Measurements from ENCODE around the gene BFSP1. TPM values are rescaled to one million over a fixed set of nuclear protein-coding genes. Genes with fewer than 3 reads are reported as not detected.

Gene BFSP1
- total RNA-seq, 1 donor from 2014 or later, result 3.9 TPM

GRCh38 chr20:17491488-17491887, 39.7 kb downstream of the BFSP1 start:
- no peak overlapping the region for H3K4me3 Mint-ChIP-seq
- H3K27ac Mint-ChIP-seq (ENCODE audit: unreplicated experiment), result no peak overlapping the region
- H3K27me3 Mint-ChIP-seq (ENCODE audit: low read depth), result peaks cover 3% of the 10 kb centered on the region
- TF ChIP-seq CTCF (conservative IDR thresholded peaks at IDR 0.05), result no peak
- H3K9me3 Mint-ChIP-seq, result no peaks in the 10 kb centered on the region
- H3K36me3 Mint-ChIP-seq (ENCODE audit: low read depth), result no peaks in the 10 kb centered on the region
- H3K4me1 Mint-ChIP-seq, result no peaks in the 10 kb centered on the region
- DNase-seq (ENCODE audit: low read depth, low spot score), result no peak

GRCh38 chr20:17491041-17491440, 40.1 kb downstream of the BFSP1 start:
- no peaks in the 10 kb centered on the region for H3K36me3 Mint-ChIP-seq (ENCODE audit: low read depth)
- no peak for DNase-seq (ENCODE audit: low read depth, low spot score)
- TF ChIP-seq CTCF (conservative IDR thresholded peaks at IDR 0.05), result no peak
- H3K27ac Mint-ChIP-seq (ENCODE audit: unreplicated experiment), result peak overlapping the region; percentile 32
- H3K4me3 Mint-ChIP-seq, result no peak overlapping the region
- H3K4me1 Mint-ChIP-seq, result no peaks in the 10 kb centered on the region
- H3K27me3 Mint-ChIP-seq (ENCODE audit: low read depth), result peaks cover 3% of the 10 kb centered on the region
- H3K9me3 Mint-ChIP-seq, result no peaks in the 10 kb centered on the region

- no peak overlapping the region for H3K27ac Mint-ChIP-seq (ENCODE audit: unreplicated experiment)
- no peaks in the 10 kb centered on the region for H3K9me3 Mint-ChIP-seq
- H3K27me3 Mint-ChIP-seq (ENCODE audit: low read depth), result peaks cover 3% of the 10 kb centered on the region
- H3K36me3 Mint-ChIP-seq (ENCODE audit: low read depth), result no peaks in the 10 kb centered on the region
- DNase-seq (ENCODE audit: low read depth, low spot score), result no peak
- TF ChIP-seq CTCF (conservative IDR thresholded peaks at IDR 0.05), result no peak
- H3K4me1 Mint-ChIP-seq, result no peaks in the 10 kb centered on the region
- no peak overlapping the region for H3K4me3 Mint-ChIP-seq
These were observed 40.7 kb downstream of the BFSP1 start for GRCh38 chr20:17490501-17490900.

- Mint-ChIP-seq H3K36me3 (ENCODE audit: low read depth) (no peaks in the 10 kb centered on the region), H3K27me3 (ENCODE audit: low read depth) (peaks cover 3% of the 10 kb centered on the region), H3K27ac (ENCODE audit: unreplicated experiment) (no peak overlapping the region), H3K4me3 (no peak overlapping the region), H3K4me1 (no peaks in the 10 kb centered on the region), H3K9me3 (no peaks in the 10 kb centered on the region)
- DNase-seq (ENCODE audit: low read depth, low spot score), result no peak
- TF ChIP-seq CTCF (conservative IDR thresholded peaks at IDR 0.05), result no peak
These were observed 42.1 kb downstream of the BFSP1 start for GRCh38 chr20:17488916-17489600.

GRCh38 chr20:17485017-17485416, 46.2 kb downstream of the BFSP1 start:
- H3K27ac Mint-ChIP-seq (ENCODE audit: unreplicated experiment), result no peak overlapping the region
- H3K4me3 Mint-ChIP-seq, result no peak overlapping the region
- no peaks in the 10 kb centered on the region for H3K36me3 Mint-ChIP-seq (ENCODE audit: low read depth)
- H3K27me3 Mint-ChIP-seq (ENCODE audit: low read depth), result peaks cover 3% of the 10 kb centered on the region
- DNase-seq (ENCODE audit: low read depth, low spot score), result no peak
- H3K9me3 Mint-ChIP-seq, result no peaks in the 10 kb centered on the region
- no peaks in the 10 kb centered on the region for H3K4me1 Mint-ChIP-seq
- no peak for TF ChIP-seq CTCF (conservative IDR thresholded peaks at IDR 0.05)
